Hypothalamus (tissue), 51 donors: ENCODE measurements around the gene ATAT1.
"Not testable (repeated sequence)": the region's sequence is repeated elsewhere in the genome, so short reads cannot be mapped to it uniquely, and the experiment has no call there.

Source experiments
- DNase-seq, 51 donors: peaks; one replicate each; lab custom pipeline; 2025; lab: John Stamatoyannopoulos, UW

Gene ATAT1

DNA sequence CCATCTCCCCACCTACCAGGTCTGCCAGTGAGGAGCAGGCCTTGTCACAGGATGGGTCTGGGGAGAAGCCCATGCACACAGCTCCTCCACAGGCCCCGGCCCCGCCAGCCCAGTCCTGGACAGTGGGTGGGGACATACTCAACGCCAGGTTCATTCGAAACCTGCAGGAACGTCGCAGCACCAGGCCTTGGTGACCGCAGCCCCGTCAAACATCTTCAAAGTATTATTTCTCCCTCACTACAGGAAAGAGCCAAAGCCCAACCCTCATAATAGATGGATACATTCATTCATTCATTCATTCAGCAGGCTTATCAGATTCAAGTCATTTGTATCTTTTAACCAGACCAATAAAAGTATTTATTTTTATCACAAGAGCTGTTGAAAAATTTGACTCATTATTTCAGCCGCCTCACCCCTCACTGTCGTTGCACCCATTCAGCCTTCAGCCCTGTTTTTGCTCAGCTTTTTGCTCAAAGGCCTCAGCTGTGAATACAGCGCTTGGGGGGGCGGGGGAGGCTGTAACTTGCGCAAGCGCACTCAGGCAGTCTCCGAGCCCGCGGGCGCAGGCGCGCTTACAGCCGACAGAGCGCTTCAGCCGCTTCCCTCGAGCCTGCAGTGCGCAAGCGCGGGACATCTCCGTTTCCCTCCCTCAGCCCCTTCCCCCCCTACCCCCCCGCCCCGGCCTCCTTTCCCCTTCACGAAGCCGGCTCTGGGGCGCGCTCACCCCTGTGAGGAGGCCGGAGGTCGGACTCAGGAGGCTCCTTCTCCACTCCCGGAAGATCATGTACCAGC is 20.0 kb downstream of the ATAT1 start, which contains the start of gene C6orf136:
TSS of gene C6orf136 (plus strand) at position 684 of the 792 bp plus-strand sequence. CDS start at position 783, 99 bp downstream.
- DNase-seq = peak; percentile 68 to 96 (median 88)

- DNase-seq = peak in 50 of 51 donors; percentile 29 to 95 (median 72)
Measured at GRCh38 chr6:30647242-30648116, 20.8 kb downstream of the ATAT1 start.

DNA sequence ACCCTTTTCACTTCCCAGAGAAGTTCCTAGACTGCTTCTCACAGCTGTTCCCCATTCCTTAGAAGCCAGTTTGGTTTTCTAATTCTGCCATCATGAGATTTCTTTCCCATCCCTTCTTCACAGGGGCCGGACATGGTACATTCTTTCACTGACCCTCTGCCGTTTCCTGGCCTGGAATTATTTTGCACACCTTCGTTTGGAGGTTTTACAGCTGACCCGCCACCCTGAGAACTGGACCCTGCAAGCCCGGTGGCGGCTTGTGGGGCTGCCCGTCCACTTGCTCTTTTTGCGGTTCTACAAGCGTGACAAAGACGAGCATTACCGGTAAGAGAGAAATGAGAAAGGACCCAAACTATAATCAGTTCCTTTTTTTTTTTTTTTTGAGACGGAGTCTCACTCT is 24.5 kb downstream of the ATAT1 start:
- no peak for DNase-seq

DNA sequence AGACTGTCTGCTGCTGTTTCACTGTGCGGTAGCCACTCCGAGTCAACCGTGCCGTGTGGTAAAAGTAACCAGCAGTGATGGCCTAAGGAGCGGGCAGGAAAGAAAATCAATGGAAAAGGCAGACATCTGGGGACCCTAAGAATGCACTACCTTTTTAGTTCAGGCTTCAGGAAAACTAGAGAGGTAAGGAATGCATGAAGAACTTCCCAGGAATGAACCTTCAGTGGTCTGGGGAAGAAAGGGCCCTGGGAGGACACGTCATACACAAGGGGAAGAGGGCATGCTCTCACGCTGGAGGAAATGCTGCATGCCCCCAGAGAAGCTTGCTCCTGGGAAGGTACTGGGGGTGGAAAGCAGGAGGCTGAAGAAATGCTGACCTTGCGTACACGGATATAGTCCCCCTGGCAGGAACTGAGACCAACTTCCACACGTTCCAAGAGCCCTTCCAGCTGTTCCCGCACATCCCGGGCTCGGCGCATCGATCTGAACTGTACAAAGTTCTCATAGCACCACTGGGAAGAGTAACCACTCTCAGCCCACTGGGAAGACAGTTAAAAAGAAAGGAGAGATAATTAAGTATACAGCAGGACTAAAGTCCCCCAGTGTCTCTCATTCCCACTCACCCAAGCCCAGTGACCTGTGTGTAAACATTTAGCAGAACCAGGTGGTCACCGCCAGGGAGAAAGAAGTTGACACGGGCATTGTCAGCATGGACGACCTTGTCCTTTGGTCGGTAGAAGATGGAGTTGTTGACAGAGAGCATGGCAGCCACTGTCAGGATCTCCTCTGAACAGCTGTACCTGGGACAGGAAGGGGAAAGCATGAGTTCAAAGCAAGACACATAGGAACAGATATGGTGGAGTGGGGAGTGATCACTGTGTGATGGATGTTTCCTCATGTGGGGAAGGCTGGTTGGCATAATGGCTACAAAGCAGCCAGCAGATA is 28.4 kb downstream of the ATAT1 start:
- no peak for DNase-seq

DNA sequence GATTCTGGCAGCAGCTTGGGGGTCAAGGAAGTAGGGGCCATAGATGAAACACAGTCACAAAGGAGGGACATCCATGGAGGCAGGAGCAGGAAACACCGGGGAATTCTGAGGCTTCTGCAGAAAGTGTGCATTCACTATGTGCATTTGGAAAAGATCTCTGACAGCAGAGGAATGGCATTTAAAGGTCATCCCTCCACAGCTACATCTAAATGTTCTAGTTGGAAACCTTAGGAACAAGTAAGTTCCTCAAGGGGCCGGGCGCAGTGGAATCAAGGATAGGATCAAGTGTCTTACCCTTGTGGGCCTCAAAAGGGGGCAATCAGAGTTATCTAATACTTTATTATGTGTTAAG is 29.0 kb downstream of the ATAT1 start:
- DNase-seq = no peak

- DNase-seq = peak in 2 of 51 donors; percentile 4 to 11
Measured at GRCh38 chr6:30656513-30656912, 29.8 kb downstream of the ATAT1 start.

DNA sequence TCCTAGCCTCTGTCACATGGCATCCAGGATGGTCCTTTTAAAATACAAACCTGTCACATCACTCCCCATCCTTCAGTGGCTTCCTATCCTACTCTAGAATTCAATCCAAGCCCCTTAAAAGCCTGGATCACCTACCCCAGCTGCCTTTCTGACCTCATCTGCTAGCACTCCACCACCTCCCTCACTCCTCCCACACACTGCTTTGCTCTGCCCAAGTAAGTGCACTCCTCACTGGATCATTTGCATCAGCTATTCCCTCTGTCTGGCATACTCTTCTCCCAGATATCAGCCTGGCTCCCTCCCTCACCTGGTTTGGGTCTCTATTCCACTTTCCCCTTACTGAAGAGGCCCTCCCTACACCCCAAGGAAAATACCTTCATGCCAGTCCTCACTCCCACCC is 30.8 kb downstream of the ATAT1 start:
- no peak for DNase-seq

DNA sequence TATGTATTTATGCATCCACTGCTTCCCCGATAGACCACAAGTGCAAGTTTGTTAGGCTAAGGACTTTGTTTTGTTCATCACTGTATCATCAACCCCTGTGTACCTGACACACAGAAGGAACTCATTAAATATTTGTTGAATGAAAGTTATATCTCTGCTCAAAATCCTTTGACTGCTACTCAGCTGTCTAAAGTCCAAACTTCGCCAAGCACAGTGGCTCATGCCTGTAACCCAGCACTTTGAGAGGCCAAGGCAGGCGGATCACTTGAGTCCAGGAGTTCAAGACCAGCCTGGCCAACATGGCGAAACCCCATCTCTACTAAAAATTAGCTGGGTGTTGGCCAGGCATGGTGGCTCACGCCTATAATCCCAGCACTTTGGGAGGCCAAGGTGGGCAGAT is 31.2 kb downstream of the ATAT1 start:
- DNase-seq = not testable (repeated sequence)

- no peak for DNase-seq
Measured at GRCh38 chr6:30664994-30665767, 38.5 kb downstream of the ATAT1 start.

- not testable (repeated sequence) for DNase-seq
Measured at GRCh38 chr6:30666300-30666699, 39.6 kb downstream of the ATAT1 start.

- DNase-seq = no peak
Measured at GRCh38 chr6:30670760-30671527, 44.3 kb downstream of the ATAT1 start.

DNA sequence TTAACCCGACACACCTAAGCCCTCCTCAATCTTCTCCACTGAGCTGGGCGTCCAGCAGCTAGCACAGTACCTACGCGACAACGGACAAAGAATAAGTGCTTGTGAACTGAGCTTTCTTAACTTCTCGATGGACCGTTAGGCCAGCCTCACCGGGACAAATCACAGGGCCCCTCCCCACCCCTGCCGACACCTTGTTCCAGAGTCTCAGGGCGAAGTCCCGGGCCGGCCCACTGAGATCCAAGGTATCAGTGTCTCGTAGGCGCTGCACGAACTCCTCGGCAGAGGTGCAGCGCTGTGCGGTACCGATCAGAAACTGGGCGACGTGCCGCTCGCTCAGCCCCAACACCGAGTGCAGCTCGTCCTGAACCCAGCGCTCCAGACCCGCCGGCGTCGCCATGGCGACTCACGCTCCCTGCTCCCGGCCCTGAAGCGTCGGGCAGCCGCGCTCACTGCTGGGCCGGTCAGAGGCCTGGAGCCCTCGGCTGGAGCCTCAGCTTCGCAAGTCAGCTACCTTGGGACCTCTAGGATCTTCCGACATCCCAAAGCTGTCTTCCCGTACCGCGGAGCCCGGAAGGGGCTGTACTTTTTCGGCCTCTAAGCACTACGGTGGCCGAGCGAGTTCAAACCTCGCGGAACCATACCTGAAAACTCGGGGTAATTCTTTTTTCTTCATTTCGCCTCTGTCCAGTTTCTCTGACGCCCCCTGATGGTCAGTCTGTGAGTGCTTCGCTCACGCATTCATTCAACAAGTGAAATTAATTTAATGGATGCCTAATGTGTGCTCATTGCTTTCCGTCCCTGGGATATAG is 46.0 kb downstream of the ATAT1 start, which contains the start of gene DHX16:
TSS of gene DHX16 (minus strand) at position 562 of the 809 bp plus-strand sequence. CDS start at position 397, 165 bp downstream.
- DNase-seq = peak; percentile 32 to 93 (median 81)

- DNase-seq = no peak
Measured at GRCh38 chr6:30676660-30677285, 50.1 kb downstream of the ATAT1 start.

DNA sequence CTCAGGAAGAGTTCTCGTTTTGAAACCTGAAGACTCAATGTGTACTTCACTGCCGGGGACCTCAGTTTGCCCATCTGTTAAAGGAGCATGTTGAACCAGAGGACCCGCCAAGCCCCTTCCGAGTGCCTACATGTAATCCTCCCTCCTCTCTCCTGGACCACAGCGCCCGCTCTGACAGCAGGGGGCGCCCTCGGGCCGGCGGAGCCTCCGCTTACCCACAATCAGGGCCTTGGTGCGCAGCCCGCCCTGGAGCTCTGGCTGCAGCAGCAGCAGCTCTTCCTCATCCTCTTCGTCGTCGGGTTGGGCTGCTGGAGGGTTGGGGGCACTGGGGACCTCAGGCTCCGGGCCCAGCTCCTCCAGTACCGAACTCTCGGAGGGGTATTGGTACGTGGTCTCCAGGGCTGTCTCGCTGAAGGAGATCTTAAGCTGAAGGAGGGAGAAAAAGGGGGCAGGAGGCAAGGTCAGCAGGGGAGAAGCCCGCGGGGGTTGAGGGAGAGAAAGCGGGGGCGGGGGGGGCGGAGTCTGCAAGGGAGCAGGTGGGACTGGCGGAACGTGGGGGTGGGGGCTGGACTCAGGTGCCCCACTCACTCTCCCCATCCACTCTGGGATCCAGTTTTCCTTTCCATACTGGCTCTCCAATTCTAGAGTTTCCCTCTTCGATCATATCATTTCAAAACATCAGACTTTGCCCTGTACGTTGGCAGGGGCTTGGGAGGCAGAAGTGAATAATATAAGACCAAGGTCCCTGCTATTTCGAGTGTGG is 52.5 kb downstream of the ATAT1 start:
- DNase-seq = peak in 50 of 51 donors; percentile 16 to 90 (median 66)

DNA sequence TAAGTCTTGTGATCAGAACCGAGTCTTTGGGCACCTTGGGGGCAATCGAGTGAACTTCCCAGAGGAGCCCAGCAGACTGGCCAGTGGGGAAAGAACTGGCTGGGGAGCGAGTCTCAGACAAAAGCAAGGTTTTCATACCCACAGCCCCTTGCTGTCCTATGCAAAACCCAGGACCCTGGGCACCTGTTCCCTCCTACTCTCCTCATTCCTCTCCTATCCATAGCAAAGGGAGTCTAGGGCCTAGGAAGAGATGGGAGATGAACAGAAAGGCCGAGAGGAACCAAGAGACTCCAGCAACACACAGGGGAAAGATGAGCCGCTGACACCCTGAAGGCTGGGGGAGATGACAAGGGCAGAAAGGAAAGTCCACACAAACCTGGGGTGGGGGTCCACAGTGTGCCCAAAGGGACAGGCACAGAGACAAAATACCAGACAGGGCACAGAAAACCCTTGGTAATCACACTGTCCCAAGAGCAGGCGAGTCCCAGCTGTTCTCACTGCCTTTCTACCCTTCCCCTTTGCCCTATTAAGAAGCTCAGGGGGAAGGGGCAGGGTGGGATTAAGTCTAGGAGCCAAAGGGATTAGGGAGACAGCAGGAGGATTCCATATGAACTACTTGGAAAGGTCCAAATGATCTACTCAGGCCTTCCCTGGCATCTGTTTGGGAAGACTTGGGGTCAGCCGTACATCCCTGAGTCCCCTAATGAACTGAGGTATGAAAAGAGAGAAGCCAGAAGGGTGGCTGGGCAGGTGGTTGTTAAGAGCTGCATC is 53.3 kb downstream of the ATAT1 start:
- no peak for DNase-seq

- no peak for DNase-seq
Measured at GRCh38 chr6:30681766-30682142, 55.1 kb downstream of the ATAT1 start.
